Upper lobe of right lung (tissue), 1 donor: ENCODE results near the gene DZIP1. TPM values are rescaled to one million over a fixed set of nuclear protein-coding genes. Genes with fewer than 3 reads are reported as not detected.

ENCODE experiments used
- ATAC-seq: fragments of 200-7000 bp; cut with Tn5 transposase; one replicate; pipeline ENCODE4 v1.9.1; 2020; ENCODE audit warnings: mild to moderate bottlenecking, moderate library complexity
- DNase-seq: peaks from one replicate; pipeline ENCODE4 v3.0.0-alpha.2; 2020
- H3K27ac ChIP-seq: fragments of 200-600 bp; one replicate; pipeline ENCODE4 v1.8.0; 2022
- H3K27me3 ChIP-seq: fragments of 200-600 bp; one replicate; pipeline ENCODE4 v1.8.0; 2022; ENCODE audit warnings: mild to moderate bottlenecking
- H3K36me3 ChIP-seq: fragments of 200-600 bp; one replicate; pipeline ENCODE4 v1.8.0; 2022
- H3K4me1 ChIP-seq: fragments of 200-600 bp; one replicate; pipeline ENCODE4 v1.8.0; 2022
- H3K4me3 ChIP-seq: fragments of 200-600 bp; one replicate; pipeline ENCODE4 v1.8.0; 2022; ENCODE audit warnings: mild to moderate bottlenecking
- H3K9me3 ChIP-seq: fragments of 200-600 bp; one replicate; pipeline ENCODE4 v1.8.0; 2022
- CTCF ChIP-seq: fragments of 200-600 bp; IDR thresholded peaks from one replicate; pipeline ENCODE4 v1.8.0; 2022; ENCODE audit warnings: antibody characterized with exemption
- intact Hi-C: fragments of 100-400 bp; cut with DNase I; formaldehyde crosslinking; loops from one replicate; pipeline ENCODE4 v1.11.0; 2022
- total RNA-seq: library from RNA; stranded (reverse); fragmentation: NEBNext Ultra II Directional; extraction: Animal tissue kit (Norgen Biotek cat#: 25700); gene quantifications from one replicate; pipeline ENCODE4 v1.2.1, GENCODE V29; 2021
- donor health status: DM: no; HTN: yes; CAD: no; lungs with severe emphysema.

Gene DZIP1
- total RNA-seq, 1 donor from 2014 or later, result 7.1 TPM

- no peak for TF ChIP-seq CTCF
- ATAC-seq, result peak; percentile 51
- no peaks in the 10 kb centered on the region for H3K36me3 ChIP-seq
- H3K9me3 ChIP-seq, result no peaks in the 10 kb centered on the region
- no peaks in the 10 kb centered on the region for H3K4me1 ChIP-seq
- intact Hi-C loops, result no loop called here
- no peak overlapping the region for H3K27ac ChIP-seq
- H3K4me3 ChIP-seq, result no peak overlapping the region
- DNase-seq, result no peak
- no peaks in the 10 kb centered on the region for H3K27me3 ChIP-seq
Measured at GRCh38 chr13:95650696-95651095, 6.2 kb upstream of the DZIP1 start.

GRCh38 chr13:95647321-95647720 lies 2.8 kb upstream of the DZIP1 start:
- H3K27me3 ChIP-seq, result peaks cover 27% of the 10 kb centered on the region
- no peak overlapping the region for H3K27ac ChIP-seq
- H3K4me3 ChIP-seq, result no peak overlapping the region
- TF ChIP-seq CTCF, result no peak
- intact Hi-C loops, result no loop called here
- DNase-seq (no peak), ATAC-seq (no peak)
- H3K9me3 ChIP-seq, result no peaks in the 10 kb centered on the region
- H3K36me3 ChIP-seq, result no peaks in the 10 kb centered on the region
- peaks cover 10% of the 10 kb centered on the region for H3K4me1 ChIP-seq

- Histone ChIP-seq H3K27ac (peak overlapping the region; percentile 36), H3K27me3 (peaks cover 45% of the 10 kb centered on the region), H3K4me3 (peak overlapping the region; percentile 56), H3K9me3 (no peaks in the 10 kb centered on the region), H3K4me1 (peaks cover 10% of the 10 kb centered on the region), H3K36me3 (no peaks in the 10 kb centered on the region)
- intact Hi-C loops, result no loop called here
- no peak for TF ChIP-seq CTCF
- DNase-seq, result no peak
- ATAC-seq, result peak; percentile 33
Measured at GRCh38 chr13:95643936-95644598, 439 bp downstream of the DZIP1 start.

GRCh38 chr13:95643571-95643935 lies 953 bp downstream of the DZIP1 start:
- Histone ChIP-seq H3K4me1 (peaks cover 10% of the 10 kb centered on the region), H3K27me3 (peaks cover 45% of the 10 kb centered on the region), H3K27ac (peak overlapping the region; percentile 36), H3K9me3 (no peaks in the 10 kb centered on the region), H3K4me3 (peak overlapping the region; percentile 56), H3K36me3 (no peaks in the 10 kb centered on the region)
- intact Hi-C loops, result no loop called here
- DNase-seq, result no peak
- TF ChIP-seq CTCF, result no peak
- ATAC-seq, result no peak

GRCh38 chr13:95642999-95643398 lies 1.5 kb downstream of the DZIP1 start:
- ATAC-seq (no peak), DNase-seq (no peak)
- Histone ChIP-seq H3K4me1 (peaks cover 10% of the 10 kb centered on the region), H3K9me3 (no peaks in the 10 kb centered on the region), H3K4me3 (peak overlapping the region; percentile 56), H3K27me3 (peaks cover 45% of the 10 kb centered on the region), H3K27ac (no peak overlapping the region), H3K36me3 (no peaks in the 10 kb centered on the region)
- intact Hi-C loops, result no loop called here
- TF ChIP-seq CTCF, result no peak
